HG03457 (cell line): Measurements from ENCODE around the gene FRMD4A.

Source experiments
- ATAC-seq: cut with Tn5 transposase; IDR thresholded peaks from one replicate; pipeline ENCODE4 v1.9.1; 2021; ENCODE audit warnings: moderate number of reproducible peaks; ENCODE audit not compliant: unreplicated experiment

FRMD4A gene

GRCh38 chr10:14022954-14023672 lies 307.6 kb downstream of the FRMD4A start:
- no peak for ATAC-seq

- ATAC-seq: no peak
These were observed 308.7 kb downstream of the FRMD4A start for GRCh38 chr10:14022052-14022451.

- ATAC-seq: no peak
These were observed 310.6 kb downstream of the FRMD4A start for GRCh38 chr10:14020037-14020664.

DNA sequence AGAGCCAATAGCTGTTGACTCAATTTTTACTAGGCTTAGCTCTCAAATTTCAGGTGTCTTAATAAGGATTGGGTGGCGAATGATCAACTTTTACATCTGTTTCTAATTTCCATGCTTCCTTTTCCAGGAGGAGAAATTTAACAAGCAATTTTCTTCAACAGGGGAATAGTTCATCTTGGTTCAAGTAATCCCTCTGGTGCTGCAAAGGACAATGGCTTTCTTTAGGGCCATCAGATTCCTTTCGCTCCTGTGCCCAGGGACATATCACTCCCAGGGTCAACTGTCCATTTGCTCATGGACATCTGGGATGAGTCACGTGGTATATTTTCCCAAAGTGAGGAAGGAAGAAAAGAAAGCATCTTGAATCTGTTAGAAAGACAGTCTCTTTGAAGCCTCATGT lies 313.3 kb downstream of the FRMD4A start:
- ATAC-seq: no peak

DNA sequence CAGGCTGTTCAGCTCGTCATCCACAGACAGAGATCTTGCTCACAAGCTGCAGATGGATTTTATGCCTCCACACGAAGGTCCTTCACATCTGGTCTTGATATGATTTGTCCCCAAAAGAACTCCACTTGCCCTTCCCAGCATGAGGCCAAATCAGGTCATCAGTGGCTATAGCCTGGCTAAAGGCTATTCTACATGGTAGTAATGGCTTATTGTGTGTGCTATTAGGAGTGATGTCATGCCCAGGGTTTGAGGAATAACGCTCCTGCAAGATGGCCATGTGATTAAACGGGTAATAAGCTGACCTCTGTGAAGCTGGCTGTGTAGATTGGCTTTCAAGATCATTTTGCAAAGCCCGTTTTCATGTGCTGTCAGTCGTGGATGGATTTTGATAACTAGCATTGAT lies 313.8 kb downstream of the FRMD4A start:
- ATAC-seq: no peak

- ATAC-seq: no peak
These were observed 314.6 kb downstream of the FRMD4A start for GRCh38 chr10:14016011-14016536.

- no peak for ATAC-seq
These were observed 316.3 kb downstream of the FRMD4A start for GRCh38 chr10:14014423-14014822.

- no peak for ATAC-seq
These were observed 319.8 kb downstream of the FRMD4A start for GRCh38 chr10:14010769-14011574.

- no peak for ATAC-seq
These were observed 320.6 kb downstream of the FRMD4A start for GRCh38 chr10:14010101-14010558.

GRCh38 chr10:14009371-14010100 lies 321.2 kb downstream of the FRMD4A start:
- ATAC-seq: no peak

DNA sequence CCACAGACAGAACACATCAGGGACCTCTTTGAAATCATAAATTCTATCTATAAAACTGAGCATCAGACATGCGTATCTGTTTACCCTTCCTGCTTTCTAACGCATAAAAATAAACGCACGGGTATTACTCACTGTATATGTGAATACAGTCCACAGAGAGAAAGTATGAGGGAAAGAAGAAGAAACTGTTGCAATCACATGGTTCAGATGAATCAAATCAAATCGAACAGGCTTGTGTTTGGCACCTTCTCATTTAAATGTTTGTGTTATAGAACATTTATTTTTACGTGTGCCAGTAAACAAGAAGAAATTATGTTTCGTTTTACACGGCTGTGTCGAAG lies 322.0 kb downstream of the FRMD4A start:
- ATAC-seq: no peak

- ATAC-seq: no peak
These were observed 326.2 kb downstream of the FRMD4A start for GRCh38 chr10:14004536-14004935.

GRCh38 chr10:14003517-14004184 lies 327.1 kb downstream of the FRMD4A start:
- no peak for ATAC-seq

- no peak for ATAC-seq
These were observed 329.3 kb downstream of the FRMD4A start for GRCh38 chr10:14001298-14002040.

GRCh38 chr10:13998163-13998835 lies 332.4 kb downstream of the FRMD4A start:
- ATAC-seq: no peak

GRCh38 chr10:13997650-13998049 lies 333.1 kb downstream of the FRMD4A start:
- ATAC-seq: no peak

DNA sequence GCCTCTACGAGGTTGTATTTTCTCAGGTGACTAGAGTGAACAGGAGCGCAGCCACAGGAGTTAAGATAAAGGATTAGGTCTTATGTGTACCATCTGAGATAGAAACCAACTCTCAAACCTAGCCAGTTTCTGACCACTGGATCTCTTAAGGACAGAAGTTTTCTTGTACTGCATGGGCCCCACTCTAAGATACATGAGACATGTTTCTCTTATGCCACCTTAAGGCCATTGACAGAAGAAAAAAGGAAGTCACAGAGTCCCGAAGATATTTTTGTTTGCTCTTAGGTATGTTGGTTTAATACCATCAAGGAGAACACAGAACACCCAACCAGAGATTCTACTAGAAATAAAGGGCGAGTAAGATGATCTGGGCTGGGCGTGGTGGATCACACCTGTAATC lies 335.8 kb downstream of the FRMD4A start:
- ATAC-seq: no peak

DNA sequence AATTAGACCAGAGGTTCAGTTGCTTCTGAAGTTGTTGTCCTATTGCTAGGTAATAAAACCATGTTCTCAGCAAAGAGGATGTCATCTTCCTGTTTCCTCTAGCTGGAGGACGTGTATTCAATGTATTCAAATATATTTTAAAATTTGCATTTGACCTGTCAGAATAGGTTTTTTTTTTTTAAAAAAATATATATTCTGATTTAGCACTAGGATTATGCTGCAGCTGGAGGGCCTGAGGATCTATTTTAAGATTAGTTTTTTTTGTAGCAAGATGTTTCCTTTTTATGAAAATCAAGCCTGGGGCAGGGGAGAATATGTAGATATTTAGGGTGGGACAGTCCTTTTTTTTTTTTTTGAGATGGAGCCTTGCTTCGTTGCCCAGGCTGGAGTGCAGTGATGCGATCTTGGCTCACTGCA lies 337.0 kb downstream of the FRMD4A start:
- no peak for ATAC-seq

- no peak for ATAC-seq
These were observed 337.6 kb downstream of the FRMD4A start for GRCh38 chr10:13993169-13993568.
